Measurements from ENCODE around the gene DOCK11. TPM values are rescaled to one million over a fixed set of nuclear protein-coding genes. Genes with fewer than 3 reads are reported as not detected.

DOCK11 gene
- polyA plus RNA-seq, 1 of the 3 experiments (the other 2 are of a cell fraction), result 34.8 TPM

DNA sequence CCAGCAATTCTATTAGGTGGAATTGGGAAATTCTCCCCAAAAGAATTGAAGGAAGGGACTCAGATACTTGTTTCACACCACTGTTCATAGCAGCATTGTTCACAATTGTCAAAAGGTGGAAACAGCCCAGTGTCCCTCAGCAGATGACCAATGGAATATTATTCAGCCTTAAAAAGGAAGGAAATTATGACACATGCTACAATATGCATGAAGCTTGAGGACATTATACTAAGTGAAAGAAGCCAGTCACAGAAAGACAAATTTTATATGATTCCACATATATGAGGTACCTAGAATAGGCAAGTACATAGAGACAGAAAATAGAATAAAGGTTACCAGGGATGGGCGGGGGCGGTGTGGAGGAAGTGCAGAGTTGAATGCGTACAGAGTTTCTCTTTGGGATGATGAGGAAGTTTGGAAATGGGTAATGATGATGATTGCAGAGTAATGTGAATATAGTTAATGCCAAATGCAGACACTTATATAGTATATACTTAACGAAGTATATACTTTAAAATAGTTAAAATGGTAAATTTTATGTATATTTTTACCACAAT is 29.6 kb downstream of the DOCK11 start:
- Histone ChIP-seq H3K9ac (no peak overlapping the region), H3K36me3 (replicated peaks in 1 of 2; ENCODE audit: control insufficient read depth in 1 of 2, insufficient read depth in 2 of 2, low read length in 1 of 2) (peaks cover 0 to 2% of the 10 kb centered on the region in 2 experiments), H3F3A (replicated peaks; ENCODE audit: insufficient read depth) (peaks cover 15% of the 10 kb centered on the region), H3K27ac (ENCODE audit: low read depth in 2 of 2, low read length in 1 of 2) (no peak overlapping the region), H3K4me2 (no peak overlapping the region), H3K4me1 (ENCODE audit: control insufficient read depth in 1 of 2, insufficient read depth in 2 of 2, low read depth in 1 of 2, low read length in 1 of 2) (peaks cover 0 to 14% of the 10 kb centered on the region in 2 experiments; a peak in 3 of 4 replicates), H3K4me3 (ENCODE audit: low read depth in 2 of 2, low read length in 1 of 2) (no peak overlapping the region), H2AFZ (ENCODE audit: low read depth) (no peak overlapping the region), H3K9me3 (no peaks in the 10 kb centered on the region), H3K79me2 (ENCODE audit: insufficient read depth) (no peaks in the 10 kb centered on the region; the same call in 1 of the 2 replicates), H4K20me1 (ENCODE audit: insufficient read depth) (no peaks in the 10 kb centered on the region), H3K9me2 (no peaks in the 10 kb centered on the region), H3K27me3 (ENCODE audit: insufficient read depth) (no peaks in the 10 kb centered on the region)
- WGBS (ENCODE audit: low lambda C conversion rate), result 59% methylated on average over 4 of the region's 4 CpGs
- no peak for DNase-seq
- ChIA-PET POLR2A (no interaction called here), CTCF (no interaction called here)
- TF ChIP-seq RAD21 (IDR thresholded peaks at IDR 0.05; ENCODE audit: low read length) (no peak), FOXM1 (IDR thresholded peaks at IDR 0.05; ENCODE audit: low read depth) (no peak)

DNA sequence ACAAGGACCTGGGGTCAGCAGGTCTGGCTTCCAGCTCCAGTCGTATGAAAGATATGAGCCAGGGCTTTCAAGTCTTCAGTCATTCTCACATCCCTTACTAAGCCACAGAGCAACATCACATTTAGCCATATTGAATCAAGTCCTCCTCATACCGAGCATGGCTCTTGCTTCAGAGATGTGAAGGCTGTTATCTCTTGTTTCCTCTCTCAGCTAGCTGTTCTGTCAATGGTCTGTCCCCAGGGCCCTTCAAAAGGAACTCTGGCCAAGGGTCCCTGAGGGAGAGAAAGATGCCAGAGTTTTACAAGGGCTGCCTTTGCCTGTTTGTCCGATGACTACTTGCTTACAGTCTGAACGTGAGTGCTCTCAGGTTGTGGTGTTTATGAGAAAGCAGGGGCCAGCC is 30.5 kb downstream of the DOCK11 start:
- no peak for DNase-seq
- no peak overlapping the region for H3K9ac ChIP-seq
- H3K9me2 ChIP-seq, result no peaks in the 10 kb centered on the region
- WGBS (ENCODE audit: low lambda C conversion rate), result 27% methylated on average over 3 of the region's 4 CpGs
- H4K20me1 ChIP-seq (ENCODE audit: insufficient read depth), result no peaks in the 10 kb centered on the region
- no peak overlapping the region for H3K4me3 ChIP-seq (ENCODE audit: low read depth in 2 of 2, low read length in 1 of 2)
- TF ChIP-seq, protein P1, sequence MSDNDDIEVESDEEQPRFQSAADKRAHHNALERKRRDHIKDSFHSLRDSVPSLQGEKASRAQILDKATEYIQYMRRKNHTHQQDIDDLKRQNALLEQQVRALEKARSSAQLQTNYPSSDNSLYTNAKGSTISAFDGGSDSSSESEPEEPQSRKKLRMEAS (IDR thresholded peaks at IDR 0.05; ENCODE audit: low read depth), result no peak
- TF ChIP-seq NFIC (IDR thresholded peaks at IDR 0.05; ENCODE audit: borderline replicate concordance) (no peak), EP300 (IDR thresholded peaks at IDR 0.05; ENCODE audit: borderline replicate concordance in 1 of 2, low read depth in 1 of 2, low read length in 1 of 2) (no peak), SMC3 (IDR thresholded peaks at IDR 0.05; ENCODE audit: low read depth, low read length) (no peak)
- peaks cover 0 to 2% of the 10 kb centered on the region in 2 experiments for H3K36me3 ChIP-seq (replicated peaks in 1 of 2; ENCODE audit: control insufficient read depth in 1 of 2, insufficient read depth in 2 of 2, low read length in 1 of 2)
- no peaks in the 10 kb centered on the region for H3K9me3 ChIP-seq
- CTCF ChIA-PET, result no interaction called here
- no peak overlapping the region for H3K27ac ChIP-seq (ENCODE audit: low read depth in 2 of 2, low read length in 1 of 2)
- H3K79me2 ChIP-seq (ENCODE audit: insufficient read depth), result no peaks in the 10 kb centered on the region; the same call in 1 of the 2 replicates
- no peak overlapping the region for H3K4me2 ChIP-seq
- H2AFZ ChIP-seq (ENCODE audit: low read depth), result no peak overlapping the region
- peaks cover 12% of the 10 kb centered on the region for H3F3A ChIP-seq (replicated peaks; ENCODE audit: insufficient read depth)
- POLR2A ChIA-PET, result no interaction called here
- peaks cover 0 to 10% of the 10 kb centered on the region in 2 experiments; a peak in 2 of 4 replicates for H3K4me1 ChIP-seq (ENCODE audit: control insufficient read depth in 1 of 2, insufficient read depth in 2 of 2, low read depth in 1 of 2, low read length in 1 of 2)
- H3K27me3 ChIP-seq (ENCODE audit: insufficient read depth), result no peaks in the 10 kb centered on the region

DNA sequence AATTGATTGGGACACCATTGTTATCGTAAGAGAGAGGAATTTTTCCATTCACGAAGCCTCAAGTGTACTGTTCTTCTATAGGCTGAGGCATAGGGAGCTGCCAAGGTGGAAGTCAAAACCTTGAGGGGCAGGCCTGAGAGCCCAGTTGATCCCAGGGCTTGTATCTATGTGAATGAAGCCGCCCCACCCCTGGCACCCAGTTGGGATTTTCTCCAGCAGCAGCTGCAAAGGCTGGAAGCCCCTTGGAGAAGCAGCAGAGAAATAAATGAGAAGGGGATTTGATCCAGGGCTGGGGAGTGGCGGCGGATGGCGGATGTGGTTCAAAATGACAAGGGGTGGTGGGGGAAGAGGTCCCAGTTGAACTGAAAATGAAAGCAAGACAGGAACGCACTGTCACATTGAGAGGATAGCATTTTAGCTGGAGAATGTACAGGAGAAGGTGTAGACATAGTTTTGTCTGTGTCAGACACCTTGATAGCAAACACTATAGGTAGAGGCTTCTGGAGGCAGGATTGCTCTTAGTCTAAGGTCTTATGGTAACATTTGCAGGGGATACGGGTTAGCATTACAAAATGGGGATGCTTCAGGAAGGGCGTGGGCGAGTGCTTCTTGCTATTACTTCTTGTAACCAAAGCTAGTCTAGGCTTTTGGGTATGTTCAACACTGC is 32.6 kb downstream of the DOCK11 start:
- H3K9me2 ChIP-seq, result no peaks in the 10 kb centered on the region
- H4K20me1 ChIP-seq (ENCODE audit: insufficient read depth), result no peaks in the 10 kb centered on the region
- peaks cover 7% of the 10 kb centered on the region for H3F3A ChIP-seq (replicated peaks; ENCODE audit: insufficient read depth)
- no peaks in the 10 kb centered on the region for H3K27me3 ChIP-seq (ENCODE audit: insufficient read depth)
- H3K4me3 ChIP-seq (ENCODE audit: low read depth in 2 of 2, low read length in 1 of 2), result no peak overlapping the region
- ChIA-PET CTCF (no interaction called here), POLR2A (no interaction called here)
- H3K79me2 ChIP-seq (ENCODE audit: insufficient read depth), result no peaks in the 10 kb centered on the region; the same call in 1 of the 2 replicates
- H3K4me2 ChIP-seq, result no peak overlapping the region
- WGBS (ENCODE audit: low lambda C conversion rate), result 62% methylated on average over 10 of the region's 10 CpGs
- H3K9ac ChIP-seq, result no peak overlapping the region
- no peaks in the 10 kb centered on the region for H3K36me3 ChIP-seq (replicated peaks in 1 of 2; ENCODE audit: control insufficient read depth in 1 of 2, insufficient read depth in 2 of 2, low read length in 1 of 2)
- H3K9me3 ChIP-seq, result no peaks in the 10 kb centered on the region
- peaks cover 0 to 6% of the 10 kb centered on the region in 2 experiments; a peak in 1 of 4 replicates for H3K4me1 ChIP-seq (ENCODE audit: control insufficient read depth in 1 of 2, insufficient read depth in 2 of 2, low read depth in 1 of 2, low read length in 1 of 2)
- no peak overlapping the region for H3K27ac ChIP-seq (ENCODE audit: low read depth in 2 of 2, low read length in 1 of 2)
- no peak for DNase-seq
- no peak overlapping the region for H2AFZ ChIP-seq (ENCODE audit: low read depth)
- TF ChIP-seq, protein P2, sequence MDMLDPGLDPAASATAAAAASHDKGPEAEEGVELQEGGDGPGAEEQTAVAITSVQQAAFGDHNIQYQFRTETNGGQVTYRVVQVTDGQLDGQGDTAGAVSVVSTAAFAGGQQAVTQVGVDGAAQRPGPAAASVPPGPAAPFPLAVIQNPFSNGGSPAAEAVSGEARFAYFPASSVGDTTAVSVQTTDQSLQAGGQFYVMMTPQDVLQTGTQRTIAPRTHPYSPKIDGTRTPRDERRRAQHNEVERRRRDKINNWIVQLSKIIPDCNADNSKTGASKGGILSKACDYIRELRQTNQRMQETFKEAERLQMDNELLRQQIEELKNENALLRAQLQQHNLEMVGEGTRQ (IDR thresholded peaks at IDR 0.05; ENCODE audit: borderline replicate concordance, low read depth, low read length), result no peak
- TF ChIP-seq CHD2 (IDR thresholded peaks at IDR 0.05; ENCODE audit: low read length, partially characterized antibody), result no peak
- no peak for TF ChIP-seq RCOR1 (IDR thresholded peaks at IDR 0.05; ENCODE audit: low read length)
- TF ChIP-seq FOSL2 (IDR thresholded peaks at IDR 0.05; ENCODE audit: borderline replicate concordance, low read depth), result no peak
- TF ChIP-seq RXRA (IDR thresholded peaks at IDR 0.05; ENCODE audit: borderline replicate concordance, low read depth), result no peak
- TF ChIP-seq NFIC (IDR thresholded peaks at IDR 0.05; ENCODE audit: borderline replicate concordance), result no peak
- TF ChIP-seq GATA2 (CRISPR knock-in tag; IDR thresholded peaks at IDR 0.05), result no peak
- TF ChIP-seq FOXJ3 (CRISPR knock-in tag; IDR thresholded peaks at IDR 0.05), result no peak
- no peak for TF ChIP-seq TAF1 (IDR thresholded peaks at IDR 0.05; ENCODE audit: borderline replicate concordance, low read depth, low read length)
- TF ChIP-seq, protein P3, sequence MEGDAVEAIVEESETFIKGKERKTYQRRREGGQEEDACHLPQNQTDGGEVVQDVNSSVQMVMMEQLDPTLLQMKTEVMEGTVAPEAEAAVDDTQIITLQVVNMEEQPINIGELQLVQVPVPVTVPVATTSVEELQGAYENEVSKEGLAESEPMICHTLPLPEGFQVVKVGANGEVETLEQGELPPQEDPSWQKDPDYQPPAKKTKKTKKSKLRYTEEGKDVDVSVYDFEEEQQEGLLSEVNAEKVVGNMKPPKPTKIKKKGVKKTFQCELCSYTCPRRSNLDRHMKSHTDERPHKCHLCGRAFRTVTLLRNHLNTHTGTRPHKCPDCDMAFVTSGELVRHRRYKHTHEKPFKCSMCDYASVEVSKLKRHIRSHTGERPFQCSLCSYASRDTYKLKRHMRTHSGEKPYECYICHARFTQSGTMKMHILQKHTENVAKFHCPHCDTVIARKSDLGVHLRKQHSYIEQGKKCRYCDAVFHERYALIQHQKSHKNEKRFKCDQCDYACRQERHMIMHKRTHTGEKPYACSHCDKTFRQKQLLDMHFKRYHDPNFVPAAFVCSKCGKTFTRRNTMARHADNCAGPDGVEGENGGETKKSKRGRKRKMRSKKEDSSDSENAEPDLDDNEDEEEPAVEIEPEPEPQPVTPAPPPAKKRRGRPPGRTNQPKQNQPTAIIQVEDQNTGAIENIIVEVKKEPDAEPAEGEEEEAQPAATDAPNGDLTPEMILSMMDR (IDR thresholded peaks at IDR 0.05), result no peak
- TF ChIP-seq, protein P4, sequence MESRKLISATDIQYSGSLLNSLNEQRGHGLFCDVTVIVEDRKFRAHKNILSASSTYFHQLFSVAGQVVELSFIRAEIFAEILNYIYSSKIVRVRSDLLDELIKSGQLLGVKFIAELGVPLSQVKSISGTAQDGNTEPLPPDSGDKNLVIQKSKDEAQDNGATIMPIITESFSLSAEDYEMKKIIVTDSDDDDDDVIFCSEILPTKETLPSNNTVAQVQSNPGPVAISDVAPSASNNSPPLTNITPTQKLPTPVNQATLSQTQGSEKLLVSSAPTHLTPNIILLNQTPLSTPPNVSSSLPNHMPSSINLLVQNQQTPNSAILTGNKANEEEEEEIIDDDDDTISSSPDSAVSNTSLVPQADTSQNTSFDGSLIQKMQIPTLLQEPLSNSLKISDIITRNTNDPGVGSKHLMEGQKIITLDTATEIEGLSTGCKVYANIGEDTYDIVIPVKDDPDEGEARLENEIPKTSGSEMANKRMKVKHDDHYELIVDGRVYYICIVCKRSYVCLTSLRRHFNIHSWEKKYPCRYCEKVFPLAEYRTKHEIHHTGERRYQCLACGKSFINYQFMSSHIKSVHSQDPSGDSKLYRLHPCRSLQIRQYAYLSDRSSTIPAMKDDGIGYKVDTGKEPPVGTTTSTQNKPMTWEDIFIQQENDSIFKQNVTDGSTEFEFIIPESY (IDR thresholded peaks at IDR 0.05; ENCODE audit: borderline replicate concordance, low read depth), result no peak
- TF ChIP-seq ELF1 (IDR thresholded peaks at IDR 0.05), result no peak
